CD4-positive, alpha-beta memory T cell (primary cell): ENCODE measurements around the gene SH3D21. TPM values are rescaled to one million over a fixed set of nuclear protein-coding genes. Genes with fewer than 3 reads are reported as not detected.

Experiments
- CTCF ChIA-PET: fragments of 350-600 bp; sonication (Branson Sonifier 250); formaldehyde crosslinking; loops from one replicate; lab custom pipeline; 2021; ENCODE audit warnings: inconsistent platforms; ENCODE audit not compliant: partially characterized antibody; lab: Charles Lee
- POLR2A ChIA-PET: fragments of 350-600 bp; sonication (Branson Sonifier 250); formaldehyde crosslinking; loops from one replicate; lab custom pipeline; 2021; ENCODE audit not compliant: partially characterized antibody; lab: Charles Lee
- DNase-seq, 5 donors: peaks; one replicate each; pipeline versions ENCODE4 v3.0.0 to v3.0.0-alpha.2; 2020 to 2022; ENCODE audit warnings: mixed read lengths in 1 of 5
- H3K27ac ChIP-seq: one replicate; pipeline ENCODE4 v1.7.0; 2013; ENCODE audit warnings: low read depth, low read length
- H3K27me3 ChIP-seq: 2 replicates; pipeline ENCODE4 v1.7.0; 2013; ENCODE audit warnings: mild to moderate bottlenecking, low read length, moderate library complexity; ENCODE audit not compliant: insufficient read depth
- H3K36me3 ChIP-seq: 2 replicates; pipeline ENCODE4 v1.7.0; 2013; ENCODE audit warnings: mild to moderate bottlenecking, low read length, moderate library complexity; ENCODE audit not compliant: insufficient read depth
- H3K4me1 ChIP-seq: 2 replicates; pipeline ENCODE4 v1.7.0; 2013; ENCODE audit warnings: mild to moderate bottlenecking, low read length, moderate library complexity; ENCODE audit not compliant: insufficient read depth
- H3K4me3 ChIP-seq, 2 donors: one replicate each; pipeline ENCODE4 v1.7.0; 2013; ENCODE audit warnings: low read length in 2 of 2, mild to moderate bottlenecking in 1 of 2
- H3K9me3 ChIP-seq, 2 donors: one replicate each; pipeline ENCODE4 v1.7.0; 2013; ENCODE audit warnings: low read length in 2 of 2, control low read depth in 1 of 2; ENCODE audit not compliant: control insufficient read depth in 1 of 2
- H3K27ac Mint-ChIP-seq, 7 donors: one replicate each; pipeline ENCODE4 v1.8.0; 2020 to 2021; ENCODE audit warnings: mixed read lengths in 7 of 7, mild to moderate bottlenecking in 6 of 7, inconsistent platforms in 3 of 7, moderate library complexity in 3 of 7
- H3K27me3 Mint-ChIP-seq, 2 donors: one replicate each; pipeline ENCODE4 v1.8.0; 2020 to 2021; ENCODE audit warnings: mixed read lengths in 2 of 2
- H3K36me3 Mint-ChIP-seq, 2 donors: one replicate each; pipeline ENCODE4 v1.8.0; 2020 to 2021; ENCODE audit warnings: mixed read lengths in 2 of 2, inconsistent platforms in 1 of 2, mild to moderate bottlenecking in 1 of 2
- H3K4me1 Mint-ChIP-seq, 4 donors: one replicate each; pipeline ENCODE4 v1.8.0; 2020 to 2021; ENCODE audit warnings: mixed read lengths in 4 of 4, mild to moderate bottlenecking in 1 of 4
- H3K4me3 Mint-ChIP-seq, 8 donors: one replicate each; pipeline ENCODE4 v1.8.0; 2020 to 2021; ENCODE audit warnings: mixed read lengths in 8 of 8, mild to moderate bottlenecking in 7 of 8, moderate library complexity in 6 of 8, inconsistent platforms in 3 of 8
- H3K9me3 Mint-ChIP-seq, 8 donors: one replicate each; pipeline ENCODE4 v1.8.0; 2020 to 2021; ENCODE audit warnings: mixed read lengths in 8 of 8, mild to moderate bottlenecking in 5 of 8, inconsistent platforms in 3 of 8, moderate library complexity in 1 of 8
- intact Hi-C: fragments of 100-400 bp; cut with micrococcal nuclease; formaldehyde crosslinking; loops from one replicate; pipeline ENCODE4 v1.15.1; 2023
- polyA plus RNA-seq, 2 donors: library from polyadenylated mRNA; unstranded; fragments of 300-500 nt; fragmentation: Illumina TruSeq; gene quantifications; one replicate each; pipeline ENCODE4 v1.2.3, GENCODE V29; 2021
- total RNA-seq, 2 experiments: library from RNA; stranded (reverse); gene quantifications; one replicate each; pipeline ENCODE4 v1.2.3, GENCODE V29; 2021

The SH3D21 gene
- total and polyA plus RNA-seq, 4 experiments from 2014 or later: 3.2 to 3.3 TPM; not detected in 2

DNA sequence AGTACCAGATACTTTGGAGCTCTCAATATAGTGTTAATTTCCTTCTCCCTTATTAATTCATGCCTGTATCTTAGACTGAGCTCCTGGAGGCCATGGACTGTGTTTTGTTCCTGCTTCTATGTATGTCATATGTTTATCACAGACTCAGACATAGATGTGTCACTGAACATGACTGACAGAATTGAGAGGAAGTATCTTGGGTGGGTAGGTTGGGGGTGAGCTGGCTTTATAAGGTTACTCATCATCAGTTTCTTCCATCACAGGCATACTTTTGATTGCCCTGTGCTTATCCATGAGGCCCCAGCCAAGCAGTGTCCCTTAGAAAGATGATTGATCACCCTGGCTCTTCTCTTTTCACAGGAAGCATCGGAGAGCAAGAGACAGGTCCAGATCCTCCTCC lies 5.6 kb upstream of the SH3D21 start:
- Histone ChIP-seq H3K36me3 (peaks cover 51% of the 10 kb centered on the region), H3K4me3 (no peak overlapping the region), H3K4me1 (peaks cover 5% of the 10 kb centered on the region), H3K27me3 (no peaks in the 10 kb centered on the region), H3K9me3 (no peaks in the 10 kb centered on the region), H3K27ac (no peak overlapping the region)
- intact Hi-C loops: no loop called here
- CTCF ChIA-PET: interaction anchor here (0.7 to 2.2 kb wide), 15 partner anchors 9 to 152 kb away, joined by 3 to 7 read pairs (median 4); partner anchors contain the start of gene TRAPPC3
- H3K4me1 Mint-ChIP-seq: peaks cover 4 to 10% (median 6%) of the 10 kb centered on the region in 4 donors
- H3K4me3 Mint-ChIP-seq: no peak overlapping the region
- peak overlapping the region in 6 of 7 donors; percentile 19 to 91 (median 55) for H3K27ac Mint-ChIP-seq
- no peaks in the 10 kb centered on the region for H3K9me3 Mint-ChIP-seq
- peaks cover 40 to 75% of the 10 kb centered on the region in 2 donors for H3K36me3 Mint-ChIP-seq
- no peaks in the 10 kb centered on the region for H3K27me3 Mint-ChIP-seq
- DNase-seq: no peak
- POLR2A ChIA-PET: interaction anchor here (1.1 kb wide), 1 partner anchor 23 kb away, joined by 3 read pairs; no protein-coding TSS in a partner anchor

DNA sequence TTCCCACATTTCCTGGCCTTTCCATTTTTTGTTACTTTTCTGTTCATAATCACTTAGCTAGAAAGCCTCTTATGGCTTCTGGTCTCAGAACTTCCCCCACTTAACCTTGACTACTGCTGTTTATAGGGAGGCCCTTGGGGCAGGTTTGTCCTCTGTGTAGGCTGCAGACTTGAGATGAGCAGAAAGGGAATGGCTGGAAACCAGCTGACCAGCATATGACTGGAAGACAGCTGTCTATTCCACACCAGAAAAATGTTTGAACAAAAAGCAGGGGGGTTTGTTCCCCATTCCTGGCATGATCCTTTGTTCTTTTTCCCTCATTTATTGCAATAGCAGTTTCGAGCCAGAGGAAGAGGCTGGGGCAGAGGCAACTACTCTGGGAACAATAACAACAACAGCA lies 4.9 kb upstream of the SH3D21 start:
- Histone ChIP-seq H3K27ac (no peak overlapping the region), H3K27me3 (no peaks in the 10 kb centered on the region), H3K36me3 (peaks cover 49% of the 10 kb centered on the region), H3K9me3 (no peaks in the 10 kb centered on the region), H3K4me3 (no peak overlapping the region), H3K4me1 (peaks cover 12% of the 10 kb centered on the region)
- peaks cover 4 to 17% (median 7%) of the 10 kb centered on the region in 4 donors for H3K4me1 Mint-ChIP-seq
- intact Hi-C loops: no loop called here
- DNase-seq: no peak
- CTCF ChIA-PET: interaction anchor here (1.2 to 2.2 kb wide), 5 partner anchors 18 to 113 kb away, joined by 3 to 7 read pairs (median 4); no protein-coding TSS in a partner anchor
- no peaks in the 10 kb centered on the region for H3K9me3 Mint-ChIP-seq
- POLR2A ChIA-PET: interaction anchor here (1.2 kb wide), 1 partner anchor 22 kb away, joined by 3 read pairs; the partner anchor contains the start of gene EVA1B
- H3K36me3 Mint-ChIP-seq: peaks cover 38 to 71% of the 10 kb centered on the region in 2 donors
- no peaks in the 10 kb centered on the region for H3K27me3 Mint-ChIP-seq
- H3K4me3 Mint-ChIP-seq: peak overlapping the region in 1 of 8 donors; percentile 42
- H3K27ac Mint-ChIP-seq: peak overlapping the region in 5 of 7 donors; percentile 13 to 73 (median 39)

DNA sequence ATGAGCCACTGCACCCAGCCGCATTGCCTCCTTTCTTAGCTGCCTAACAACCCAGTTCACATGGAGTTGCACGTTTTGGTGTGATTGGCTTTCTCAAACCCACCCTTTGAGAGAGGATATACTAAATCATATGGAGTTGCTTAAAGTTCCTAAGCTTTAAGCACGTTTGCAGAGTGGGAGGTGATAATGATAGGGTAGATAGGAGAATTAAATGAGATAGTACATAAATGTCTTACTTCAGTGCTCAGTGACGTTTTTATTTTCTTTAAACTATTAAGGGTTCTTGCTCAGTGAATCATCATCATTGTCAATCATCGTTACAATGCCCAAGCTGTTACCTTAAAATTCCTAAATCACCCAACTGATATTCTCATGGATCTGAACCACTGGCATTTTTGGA lies 2.9 kb upstream of the SH3D21 start:
- DNase-seq: no peak
- Mint-ChIP-seq H3K27me3 (no peaks in the 10 kb centered on the region), H3K36me3 (peaks cover 31 to 57% of the 10 kb centered on the region in 2 donors), H3K9me3 (no peaks in the 10 kb centered on the region), H3K4me1 (peaks cover 8 to 26% (median 13%) of the 10 kb centered on the region in 4 donors), H3K4me3 (no peak overlapping the region), H3K27ac (peak overlapping the region in 4 of 7 donors; percentile 4 to 77 (median 40))
- H3K36me3 ChIP-seq: peaks cover 39% of the 10 kb centered on the region
- no peaks in the 10 kb centered on the region for H3K9me3 ChIP-seq
- H3K4me1 ChIP-seq: peaks cover 23% of the 10 kb centered on the region
- intact Hi-C loops: no loop called here
- CTCF ChIA-PET: interaction anchor here (1.2 kb wide), 1 partner anchor 270 kb away, joined by 3 read pairs; no protein-coding TSS in a partner anchor
- no peak overlapping the region for H3K4me3 ChIP-seq
- H3K27me3 ChIP-seq: no peaks in the 10 kb centered on the region
- POLR2A ChIA-PET: no interaction called here
- H3K27ac ChIP-seq: no peak overlapping the region

DNA sequence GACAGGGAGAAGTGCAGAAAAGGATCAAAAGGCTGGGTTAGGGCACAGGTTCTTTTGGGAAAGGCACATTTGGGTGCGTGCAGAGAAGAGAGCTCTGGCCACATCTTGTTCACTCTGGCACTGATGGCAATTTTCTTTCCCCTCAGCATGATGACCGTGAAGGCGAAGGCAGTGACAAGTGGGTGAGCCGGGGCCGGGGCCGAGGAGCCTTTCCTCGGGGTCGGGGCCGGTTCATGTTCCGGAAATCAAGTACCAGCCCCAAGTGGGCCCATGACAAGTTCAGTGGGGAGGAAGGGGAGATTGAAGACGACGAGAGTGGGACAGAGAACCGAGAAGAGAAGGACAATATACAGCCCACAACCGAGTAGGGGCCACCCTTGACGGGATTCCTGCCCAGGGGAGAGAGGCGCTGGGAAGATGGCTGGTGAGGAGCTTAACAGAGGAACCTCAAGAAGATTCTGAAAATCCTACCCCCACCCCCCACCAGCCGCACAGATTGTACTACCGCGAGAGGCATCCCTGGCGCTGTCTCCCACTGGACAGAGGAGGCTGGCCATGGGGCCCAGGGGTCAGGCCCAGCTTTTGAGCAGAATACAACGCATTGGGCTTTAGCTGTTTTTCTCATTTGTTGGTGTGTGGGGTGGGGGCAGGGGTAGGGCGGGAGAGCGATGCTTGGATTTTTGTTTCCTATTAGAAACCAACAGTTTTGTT lies 2.4 kb upstream of the SH3D21 start:
- Histone ChIP-seq H3K36me3 (peaks cover 39% of the 10 kb centered on the region), H3K27ac (no peak overlapping the region), H3K4me1 (peaks cover 23% of the 10 kb centered on the region), H3K9me3 (no peaks in the 10 kb centered on the region), H3K4me3 (no peak overlapping the region), H3K27me3 (no peaks in the 10 kb centered on the region)
- Mint-ChIP-seq H3K4me1 (peaks cover 8 to 26% (median 13%) of the 10 kb centered on the region in 4 donors), H3K27me3 (no peaks in the 10 kb centered on the region), H3K36me3 (peaks cover 31 to 52% of the 10 kb centered on the region in 2 donors), H3K9me3 (no peaks in the 10 kb centered on the region), H3K27ac (peak overlapping the region in 5 of 7 donors; percentile 4 to 77 (median 17)), H3K4me3 (peak overlapping the region in 3 of 8 donors; percentile 4 to 41 (median 20))
- intact Hi-C loops: no loop called here
- CTCF ChIA-PET: interaction anchor here (0.8 to 1.5 kb wide), 3 partner anchors 18 to 270 kb away, joined by 3 to 7 read pairs (median 4); no protein-coding TSS in a partner anchor
- POLR2A ChIA-PET: interaction anchor here (0.8 kb wide), 1 partner anchor 10 kb away, joined by 3 read pairs; no protein-coding TSS in a partner anchor
- no peak for DNase-seq

DNA sequence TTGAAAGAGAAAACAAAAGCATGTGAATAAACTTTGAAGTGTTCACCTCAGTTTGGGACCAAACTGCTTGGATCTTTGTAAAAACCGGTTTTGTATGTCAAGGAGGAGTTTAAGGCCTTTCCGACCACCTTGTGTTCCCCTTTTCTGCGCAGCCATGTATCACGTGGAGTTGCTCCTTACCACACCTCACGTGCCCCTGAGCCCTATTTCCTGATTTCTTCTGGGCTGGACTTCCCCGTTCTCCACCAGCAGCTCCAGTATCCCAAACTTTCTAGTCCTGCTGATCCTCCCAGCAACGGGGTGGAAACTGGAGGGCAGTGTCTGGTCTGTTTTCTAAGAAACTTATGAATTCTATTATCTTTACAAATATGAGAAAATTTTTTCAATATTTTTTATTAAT lies 1.6 kb upstream of the SH3D21 start:
- H3K27ac ChIP-seq: no peak overlapping the region
- peaks cover 39% of the 10 kb centered on the region for H3K36me3 ChIP-seq
- peaks cover 31 to 49% of the 10 kb centered on the region in 2 donors for H3K36me3 Mint-ChIP-seq
- H3K4me1 Mint-ChIP-seq: peaks cover 8 to 26% (median 13%) of the 10 kb centered on the region in 4 donors
- no peaks in the 10 kb centered on the region for H3K27me3 ChIP-seq
- DNase-seq: no peak
- H3K9me3 Mint-ChIP-seq: no peaks in the 10 kb centered on the region
- H3K9me3 ChIP-seq: no peaks in the 10 kb centered on the region
- H3K4me3 ChIP-seq: no peak overlapping the region
- H3K27me3 Mint-ChIP-seq: no peaks in the 10 kb centered on the region
- POLR2A ChIA-PET: interaction anchor here (0.8 kb wide), 1 partner anchor 11 kb away, joined by 3 read pairs; no protein-coding TSS in a partner anchor
- intact Hi-C loops: no loop called here
- H3K27ac Mint-ChIP-seq: peak overlapping the region in 2 of 7 donors; percentile 74 to 82
- CTCF ChIA-PET: interaction anchor here (0.8 to 1.5 kb wide), 2 partner anchors 19 to 64 kb away, joined by 4 to 7 read pairs; no protein-coding TSS in a partner anchor
- H3K4me1 ChIP-seq: peaks cover 23% of the 10 kb centered on the region
- no peak overlapping the region for H3K4me3 Mint-ChIP-seq

DNA sequence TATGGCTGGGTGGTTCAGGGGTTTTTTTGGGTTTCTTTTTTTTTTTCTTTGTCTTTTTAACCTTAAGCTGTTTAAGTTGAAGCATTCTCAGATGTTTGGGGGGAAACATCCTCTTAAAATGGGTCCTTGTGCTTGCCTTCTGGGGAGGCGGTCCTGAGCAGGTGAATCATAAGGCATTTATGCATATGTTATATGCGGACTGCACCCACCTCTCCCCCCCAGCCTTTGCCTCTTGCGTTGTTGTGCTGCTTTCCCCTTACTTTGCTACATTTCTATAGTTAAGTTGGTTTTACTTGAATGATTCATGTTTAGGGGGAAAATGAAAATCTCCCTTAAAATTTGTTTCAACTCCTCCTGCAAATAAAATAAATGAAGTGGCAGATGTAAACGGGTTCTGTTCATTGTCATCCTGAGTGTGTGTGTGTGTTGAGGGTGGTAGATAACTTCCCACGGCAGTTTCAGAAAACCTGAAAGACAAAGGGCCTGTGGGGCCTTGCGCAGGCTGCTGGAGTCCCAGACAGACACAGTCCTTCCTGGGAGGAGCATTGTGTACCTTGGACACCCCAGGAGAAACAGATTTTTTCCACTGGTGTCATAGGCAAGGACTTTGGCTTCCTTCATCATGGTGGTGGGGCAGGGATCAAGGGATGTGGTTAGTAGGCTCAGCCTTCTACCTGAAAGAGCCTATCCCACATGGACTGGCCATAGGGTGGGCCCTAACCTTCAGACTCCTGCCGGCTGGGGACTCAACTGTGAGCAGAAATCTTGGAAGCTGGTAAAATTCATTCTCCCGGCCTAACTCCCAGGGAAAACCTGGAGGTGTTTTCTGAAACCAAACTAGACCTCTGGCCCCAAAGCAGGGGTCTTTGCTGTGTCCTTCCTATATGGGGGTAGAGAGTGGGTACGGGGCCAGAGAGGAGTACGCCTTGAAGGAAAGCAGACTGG lies 926 bp upstream of the SH3D21 start:
- ChIA-PET CTCF (interaction anchor here (0.9 to 2.3 kb wide), 11 partner anchors 11 to 156 kb away, joined by 3 to 12 read pairs (median 4); partner anchors contain the start of gene TRAPPC3), POLR2A (interaction anchor here (1.0 to 2.7 kb wide), 7 partner anchors 16 to 159 kb away, joined by 3 to 40 read pairs (median 11); partner anchors contain the start of genes EVA1B, MRPS15, THRAP3 and TRAPPC3)
- Histone ChIP-seq H3K36me3 (peaks cover 35% of the 10 kb centered on the region), H3K4me3 (no peak overlapping the region), H3K27ac (peak overlapping the region; percentile 73), H3K27me3 (no peaks in the 10 kb centered on the region), H3K4me1 (peaks cover 23% of the 10 kb centered on the region), H3K9me3 (no peaks in the 10 kb centered on the region)
- intact Hi-C loops: no loop called here
- H3K27me3 Mint-ChIP-seq: no peaks in the 10 kb centered on the region
- H3K27ac Mint-ChIP-seq: peak overlapping the region in 6 of 7 donors; percentile 31 to 82 (median 68)
- H3K4me1 Mint-ChIP-seq: peaks cover 5 to 21% (median 11%) of the 10 kb centered on the region in 4 donors
- H3K9me3 Mint-ChIP-seq: no peaks in the 10 kb centered on the region
- H3K36me3 Mint-ChIP-seq: peaks cover 27 to 42% of the 10 kb centered on the region in 2 donors
- no peak for DNase-seq
- peak overlapping the region; percentile 17 to 99 (median 74) for H3K4me3 Mint-ChIP-seq
